Ovary (tissue), 9 donors: ENCODE data around the gene KCTD12. TPM values are rescaled to one million over a fixed set of nuclear protein-coding genes. Genes with fewer than 3 reads are reported as not detected.

Source experiments
- DNase-seq, 5 donors: peaks; one replicate each; pipeline ENCODE4 v3.0.0-alpha.2; 2019 to 2020
- H3K27ac ChIP-seq, 2 donors: fragments of 200-600 bp; one replicate each; pipeline versions ENCODE4 v1.5.1 to v1.8.0; 2019 to 2022
- H3K27me3 ChIP-seq: fragments of 200-600 bp; one replicate; pipeline ENCODE4 v1.8.0; 2022
- H3K36me3 ChIP-seq: fragments of 200-600 bp; sonication (generic); one replicate; pipeline ENCODE4 v1.5.1; 2019
- H3K4me1 ChIP-seq: one replicate; pipeline ENCODE4 v1.8.1; 2013; ENCODE audit warnings: mild to moderate bottlenecking, moderate library complexity; ENCODE audit not compliant: insufficient read depth
- H3K4me3 ChIP-seq: fragments of 200-600 bp; sonication (generic); one replicate; pipeline ENCODE4 v1.5.1; 2017
- H3K9me3 ChIP-seq, 2 donors: fragments of 200-600 bp in 1 of 2; sonication (generic) in 1 of 2; one replicate each; pipeline versions ENCODE4 v1.5.1 to v1.8.1; 2013 to 2019; ENCODE audit warnings: mild to moderate bottlenecking in 1 of 2, moderate library complexity in 1 of 2
- EP300 ChIP-seq: sonication (generic); formaldehyde crosslinking; IDR thresholded peaks from one replicate; pipeline ENCODE4 v1.6.1; 2017; ENCODE audit warnings: antibody characterized with exemption
- POLR2A ChIP-seq: fragments of 450-650 bp; IDR thresholded peaks from one replicate; pipeline ENCODE4 v1.6.1; 2017; ENCODE audit warnings: antibody characterized with exemption, mild to moderate bottlenecking, moderate library complexity
- WGBS, 3 donors: extraction: QIAGEN DNeasy Blood & Tissue Kit in 1 of 3; methylation state at CpG; one replicate each; pipeline versions ENCODE4 v1.1.5 to v1.1.7; 2013 to 2017; 5-methylcytosine and 5-hydroxymethylcytosine counted together
- intact Hi-C, 4 donors: fragments of 100-400 bp; cut with DNase I; formaldehyde crosslinking; loops; one replicate each; pipeline versions ENCODE4 v1.11.0 to v1.15.1; 2022 to 2023
- polyA plus RNA-seq, 2 donors: library from polyadenylated mRNA; stranded (reverse); fragments of 200-250 nt in 1 of 2; fragments of 350-450 nt in 1 of 2; fragmentation: Illumina TruSeq in 1 of 2; extraction: RNeasy Lipid Tissue Mini Kit (QIAGEN cat#74804) in 1 of 2; gene quantifications; one replicate each; pipeline ENCODE4 v1.2.3, GENCODE V29; 2013 to 2014
- total RNA-seq, 7 donors: library from RNA; depleted of rRNA in 2 of 7; stranded (reverse); fragments of >200 nt in 2 of 7; fragmentation: NEBNext Ultra II Directional in 3 of 7; extraction: Animal tissue kit (Norgen Biotek cat#: 25700) in 3 of 7; gene quantifications; one replicate each; pipeline versions ENCODE4 v1.1.0 to v1.2.4, GENCODE V29; 2016 to 2023
- TF ChIP-seq, protein P1 (sequence below), 3 donors: fragments of 450-650 bp in 2 of 3; fragments of 200-600 bp in 1 of 3; IDR thresholded peaks; one replicate each; pipeline versions ENCODE4 v1.5.1 to v1.8.0; 2016 to 2022; ENCODE audit warnings: antibody characterized with exemption in 3 of 3, mild to moderate bottlenecking in 1 of 3
- donor health status: DM: no; HTN: no; CAD: no; lungs with moderate emphysema.
- donor health status: DM: no; HTN: no; CAD: no.
- donor health status: Bipolar disorder and iron deficiency.
- donor health status: DM: yes; HTN: yes; CAD: no.
- donor health status: DM: no; HTN: no; CAD: no.
- donor health status: DM: yes; HTN: yes; CAD: no.

KCTD12 gene
- total and polyA plus RNA-seq, 9 donors: 44.1 to 91.8 (median 73.9) TPM

DNA sequence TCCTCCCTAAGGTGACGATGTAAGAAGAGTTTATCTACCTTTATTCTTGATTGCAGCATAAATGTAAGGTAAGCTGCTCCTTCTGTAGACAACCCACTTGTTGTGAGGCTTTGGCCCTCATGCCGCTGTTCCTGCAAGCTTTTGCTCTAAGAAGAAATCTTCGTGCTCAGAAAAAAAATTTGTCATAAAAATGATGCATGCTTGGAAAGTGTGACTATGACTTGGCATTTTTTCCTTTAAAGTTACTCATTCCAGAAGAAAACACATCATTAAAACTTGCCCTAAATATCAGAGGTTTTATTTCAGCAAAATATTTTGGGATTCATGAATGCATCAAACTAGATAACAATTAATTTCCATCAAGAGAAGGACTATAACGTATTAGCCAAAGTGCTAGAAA, 39.8 kb downstream of the KCTD12 start:
- H3K27me3 ChIP-seq: no peaks in the 10 kb centered on the region
- intact Hi-C loops: no loop called here
- no peaks in the 10 kb centered on the region for H3K36me3 ChIP-seq
- WGBS, 3 donors: 34 to 36% (median 35%) methylated on average over 4 of the region's 4 CpGs
- H3K4me1 ChIP-seq: peaks cover 2% of the 10 kb centered on the region
- TF ChIP-seq POLR2A: no peak
- TF ChIP-seq, protein P1, sequence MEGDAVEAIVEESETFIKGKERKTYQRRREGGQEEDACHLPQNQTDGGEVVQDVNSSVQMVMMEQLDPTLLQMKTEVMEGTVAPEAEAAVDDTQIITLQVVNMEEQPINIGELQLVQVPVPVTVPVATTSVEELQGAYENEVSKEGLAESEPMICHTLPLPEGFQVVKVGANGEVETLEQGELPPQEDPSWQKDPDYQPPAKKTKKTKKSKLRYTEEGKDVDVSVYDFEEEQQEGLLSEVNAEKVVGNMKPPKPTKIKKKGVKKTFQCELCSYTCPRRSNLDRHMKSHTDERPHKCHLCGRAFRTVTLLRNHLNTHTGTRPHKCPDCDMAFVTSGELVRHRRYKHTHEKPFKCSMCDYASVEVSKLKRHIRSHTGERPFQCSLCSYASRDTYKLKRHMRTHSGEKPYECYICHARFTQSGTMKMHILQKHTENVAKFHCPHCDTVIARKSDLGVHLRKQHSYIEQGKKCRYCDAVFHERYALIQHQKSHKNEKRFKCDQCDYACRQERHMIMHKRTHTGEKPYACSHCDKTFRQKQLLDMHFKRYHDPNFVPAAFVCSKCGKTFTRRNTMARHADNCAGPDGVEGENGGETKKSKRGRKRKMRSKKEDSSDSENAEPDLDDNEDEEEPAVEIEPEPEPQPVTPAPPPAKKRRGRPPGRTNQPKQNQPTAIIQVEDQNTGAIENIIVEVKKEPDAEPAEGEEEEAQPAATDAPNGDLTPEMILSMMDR (IDR thresholded peaks at IDR 0.05): no peak
- TF ChIP-seq EP300: no peak
- no peak overlapping the region for H3K4me3 ChIP-seq
- DNase-seq: no peak
- H3K9me3 ChIP-seq: no peaks in the 10 kb centered on the region
- no peak overlapping the region for H3K27ac ChIP-seq

DNA sequence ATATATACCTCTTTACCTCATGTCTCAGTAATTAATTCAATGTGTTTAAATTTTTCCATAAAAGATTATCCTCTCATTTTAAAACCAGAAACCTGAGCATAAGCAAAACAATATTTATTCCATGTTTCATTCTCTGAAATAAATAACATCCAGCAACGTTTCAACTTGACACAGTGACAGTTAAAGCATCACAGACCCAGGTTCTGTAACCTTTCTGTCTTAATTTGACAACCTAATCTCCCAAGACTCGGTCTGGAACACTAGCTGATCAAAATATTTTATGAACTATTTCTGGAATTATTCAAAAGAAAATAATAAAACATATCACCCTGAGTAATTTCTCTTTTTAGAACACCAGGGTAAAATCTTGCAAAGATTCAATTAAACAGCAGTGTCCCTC, 40.3 kb downstream of the KCTD12 start:
- no peak for DNase-seq
- H3K27me3 ChIP-seq: no peaks in the 10 kb centered on the region
- H3K36me3 ChIP-seq: no peaks in the 10 kb centered on the region
- no peak overlapping the region for H3K27ac ChIP-seq
- H3K4me1 ChIP-seq: peaks cover 2% of the 10 kb centered on the region
- WGBS, 3 donors: 7 to 8% (median 7%) methylated on average over 2 of the region's 2 CpGs
- intact Hi-C loops: no loop called here
- H3K4me3 ChIP-seq: no peak overlapping the region
- H3K9me3 ChIP-seq: no peaks in the 10 kb centered on the region
- TF ChIP-seq POLR2A (no peak), EP300 (no peak)
- TF ChIP-seq, protein P1 (IDR thresholded peaks at IDR 0.05): no peak

DNA sequence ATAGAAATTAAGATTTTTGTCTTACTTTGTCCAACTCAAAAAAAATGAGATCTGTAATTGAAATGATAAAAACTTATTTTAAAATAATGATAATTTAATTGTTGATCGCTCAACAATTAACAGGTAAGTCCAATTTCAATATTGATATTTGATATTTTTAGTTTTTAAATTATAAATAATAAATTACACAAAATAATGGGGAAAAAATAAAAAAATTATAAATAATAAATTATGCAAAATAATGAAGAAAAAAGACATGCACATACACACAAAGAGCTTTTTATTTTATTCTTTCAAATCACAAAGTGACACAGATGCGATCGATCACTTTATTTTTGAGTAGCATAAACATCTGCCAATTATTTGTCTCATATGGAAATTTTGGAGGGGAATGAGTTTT, 40.8 kb downstream of the KCTD12 start:
- Histone ChIP-seq H3K9me3 (no peaks in the 10 kb centered on the region), H3K27ac (no peak overlapping the region), H3K4me3 (no peak overlapping the region), H3K4me1 (peaks cover 2% of the 10 kb centered on the region), H3K36me3 (no peaks in the 10 kb centered on the region), H3K27me3 (no peaks in the 10 kb centered on the region)
- no peak for DNase-seq
- intact Hi-C loops: no loop called here
- WGBS, 3 donors: 94 to 96% (median 94%) methylated on average over 3 of the region's 3 CpGs
- TF ChIP-seq, protein P1 (IDR thresholded peaks at IDR 0.05): no peak
- no peak for TF ChIP-seq POLR2A
- TF ChIP-seq EP300: no peak

DNA sequence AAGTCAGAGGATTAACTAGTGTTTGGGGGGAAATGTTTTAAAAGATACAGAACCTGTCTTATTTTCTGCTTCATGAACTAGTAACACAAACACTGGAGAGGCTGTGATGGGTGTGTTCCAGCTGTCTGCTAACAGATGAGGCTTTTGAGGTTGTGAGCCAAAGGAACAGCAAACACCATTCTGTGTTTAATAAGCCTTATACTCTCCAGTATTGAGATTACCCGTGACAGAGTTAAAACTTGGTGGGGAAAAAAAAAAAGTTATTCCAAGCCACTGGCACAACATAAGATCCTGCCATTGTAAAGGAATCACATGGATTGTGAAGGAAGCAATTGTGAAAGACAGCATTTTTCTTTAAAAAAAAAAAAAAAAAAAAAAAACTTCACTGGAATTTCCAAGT, 48.4 kb downstream of the KCTD12 start:
- no peaks in the 10 kb centered on the region for H3K27me3 ChIP-seq
- H3K4me3 ChIP-seq: no peak overlapping the region
- no peaks in the 10 kb centered on the region for H3K4me1 ChIP-seq
- intact Hi-C loops: no loop called here
- H3K36me3 ChIP-seq: no peaks in the 10 kb centered on the region
- 9 to 13% (median 11%) methylated on average over 1 of the region's 1 CpG for WGBS, 3 donors
- H3K9me3 ChIP-seq: no peaks in the 10 kb centered on the region
- no peak overlapping the region for H3K27ac ChIP-seq
- TF ChIP-seq EP300 (no peak), POLR2A (no peak)
- TF ChIP-seq, protein P1 (IDR thresholded peaks at IDR 0.05): no peak
- DNase-seq: no peak

DNA sequence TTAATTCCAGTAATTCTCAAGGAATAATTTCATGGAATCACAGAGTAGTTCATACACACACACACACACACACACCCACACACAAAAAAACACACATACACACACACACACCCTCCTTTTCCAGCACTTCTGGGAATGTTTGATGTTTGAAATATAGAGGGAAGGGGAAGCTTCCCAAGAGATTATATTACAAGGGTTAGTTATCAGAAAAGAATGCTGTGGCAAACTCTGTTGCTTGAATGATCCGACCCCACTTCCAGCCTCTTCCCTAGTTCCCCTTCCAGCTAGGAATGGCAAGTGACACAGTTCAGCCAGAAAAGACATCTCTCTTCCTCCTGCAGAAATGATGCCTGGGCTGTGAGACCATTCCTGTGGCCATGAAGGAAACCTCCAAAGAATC, 49.9 kb downstream of the KCTD12 start:
- Histone ChIP-seq H3K27me3 (no peaks in the 10 kb centered on the region), H3K4me1 (no peaks in the 10 kb centered on the region), H3K9me3 (no peaks in the 10 kb centered on the region), H3K27ac (no peak overlapping the region), H3K36me3 (no peaks in the 10 kb centered on the region), H3K4me3 (no peak overlapping the region)
- WGBS, 3 donors: 13 to 16% (median 15%) methylated on average over 1 of the region's 1 CpG
- no peak for DNase-seq
- no peak for TF ChIP-seq EP300
- TF ChIP-seq, protein P1 (IDR thresholded peaks at IDR 0.05): no peak
- TF ChIP-seq POLR2A: no peak
- intact Hi-C loops: no loop called here
